ENCODE measurements around the gene FYB1. TPM values are rescaled to one million over a fixed set of nuclear protein-coding genes. Genes with fewer than 3 reads are reported as not detected.
A peak's percentile ranks its signal among the peaks of the same experiment; 100 is the strongest.

The FYB1 gene
- total RNA-seq, 2 experiments from 2014 or later, result 82.8 to 83.0 TPM

DNA sequence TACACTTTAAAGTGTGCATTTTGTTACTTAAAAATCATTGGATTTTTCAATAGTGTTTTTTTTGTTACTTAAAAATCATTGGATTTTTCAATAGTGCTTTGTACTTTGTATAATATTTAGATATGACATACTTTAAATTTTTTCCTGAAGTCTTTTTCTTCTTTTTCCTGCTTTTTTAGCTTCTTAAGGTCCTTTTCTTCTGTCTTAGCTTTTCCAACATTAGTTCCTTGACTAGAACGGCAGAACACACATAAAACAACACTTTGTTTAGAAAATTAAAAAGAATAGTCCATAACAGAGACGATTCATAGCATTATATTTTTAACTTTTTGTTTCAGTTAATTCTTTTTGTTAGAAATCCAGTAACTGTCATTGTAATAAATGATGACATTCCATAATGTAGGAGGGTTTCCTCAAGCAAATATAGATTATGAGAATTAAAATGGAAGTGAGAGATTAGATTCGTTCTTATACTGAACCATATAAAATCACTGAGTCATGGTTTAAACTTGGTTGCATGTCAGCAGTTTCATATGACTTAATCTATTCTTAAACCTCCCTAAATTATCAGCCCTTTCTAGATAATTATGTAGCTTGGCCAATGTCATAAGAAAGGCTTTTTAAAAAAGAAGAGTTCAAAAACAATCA is 99.8 kb downstream of the FYB1 start:
- no peak for DNase-seq
- H3K4me3 Mint-ChIP-seq, result no peak overlapping the region
- H3K36me3 Mint-ChIP-seq (ENCODE audit: low read depth), result peaks cover 38% of the 10 kb centered on the region
- no peak for ATAC-seq
- intact Hi-C loops (cut with micrococcal nuclease), result no loop called here
- ChIA-PET CTCF (interaction anchor here (1.5 to 3.5 kb wide), 6 partner anchors 8 to 98 kb away, joined by 3 to 17 read pairs (median 6); no protein-coding TSS in a partner anchor), POLR2A (interaction anchor here (1.3 kb wide), 1 partner anchor 22 kb away, joined by 3 read pairs; no protein-coding TSS in a partner anchor)
- peaks cover 55% of the 10 kb centered on the region for H3K4me1 Mint-ChIP-seq (ENCODE audit: low read depth)
- no peaks in the 10 kb centered on the region for H3K27me3 Mint-ChIP-seq
- H3K9me3 Mint-ChIP-seq, result no peaks in the 10 kb centered on the region
- TF ChIP-seq, protein P1, sequence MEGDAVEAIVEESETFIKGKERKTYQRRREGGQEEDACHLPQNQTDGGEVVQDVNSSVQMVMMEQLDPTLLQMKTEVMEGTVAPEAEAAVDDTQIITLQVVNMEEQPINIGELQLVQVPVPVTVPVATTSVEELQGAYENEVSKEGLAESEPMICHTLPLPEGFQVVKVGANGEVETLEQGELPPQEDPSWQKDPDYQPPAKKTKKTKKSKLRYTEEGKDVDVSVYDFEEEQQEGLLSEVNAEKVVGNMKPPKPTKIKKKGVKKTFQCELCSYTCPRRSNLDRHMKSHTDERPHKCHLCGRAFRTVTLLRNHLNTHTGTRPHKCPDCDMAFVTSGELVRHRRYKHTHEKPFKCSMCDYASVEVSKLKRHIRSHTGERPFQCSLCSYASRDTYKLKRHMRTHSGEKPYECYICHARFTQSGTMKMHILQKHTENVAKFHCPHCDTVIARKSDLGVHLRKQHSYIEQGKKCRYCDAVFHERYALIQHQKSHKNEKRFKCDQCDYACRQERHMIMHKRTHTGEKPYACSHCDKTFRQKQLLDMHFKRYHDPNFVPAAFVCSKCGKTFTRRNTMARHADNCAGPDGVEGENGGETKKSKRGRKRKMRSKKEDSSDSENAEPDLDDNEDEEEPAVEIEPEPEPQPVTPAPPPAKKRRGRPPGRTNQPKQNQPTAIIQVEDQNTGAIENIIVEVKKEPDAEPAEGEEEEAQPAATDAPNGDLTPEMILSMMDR (IDR thresholded peaks at IDR 0.05), result no peak
- H3K27ac Mint-ChIP-seq, result peak overlapping the region; percentile 30

DNA sequence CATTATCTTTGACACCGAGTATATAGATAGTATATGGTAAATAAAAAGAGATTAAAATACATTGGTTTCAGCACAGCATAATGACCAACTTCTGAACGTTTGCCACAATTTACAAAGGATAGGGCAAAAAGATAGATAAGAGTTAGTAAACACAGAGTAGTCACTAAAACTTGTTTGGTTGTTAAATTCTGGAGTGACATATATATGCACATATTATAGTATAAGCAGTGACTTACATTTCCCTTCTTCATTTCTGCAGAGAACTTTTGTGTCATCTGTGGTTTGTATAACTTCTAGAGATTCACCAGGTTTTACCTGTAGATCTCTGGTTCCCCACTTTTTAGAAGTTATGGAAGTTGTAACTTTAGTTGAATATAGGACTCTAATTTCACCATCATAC is 100.7 kb downstream of the FYB1 start:
- H3K27me3 Mint-ChIP-seq, result no peaks in the 10 kb centered on the region
- TF ChIP-seq, protein P1 (IDR thresholded peaks at IDR 0.05), result no peak
- peaks cover 43% of the 10 kb centered on the region for H3K36me3 Mint-ChIP-seq (ENCODE audit: low read depth)
- peaks cover 63% of the 10 kb centered on the region for H3K4me1 Mint-ChIP-seq (ENCODE audit: low read depth)
- no peak for ATAC-seq
- POLR2A ChIA-PET, result interaction anchor here (1.3 kb wide), 1 partner anchor 23 kb away, joined by 3 read pairs; no protein-coding TSS in a partner anchor
- no peak overlapping the region for H3K4me3 Mint-ChIP-seq
- intact Hi-C loops (cut with micrococcal nuclease), result no loop called here
- H3K27ac Mint-ChIP-seq, result peak overlapping the region; percentile 86
- CTCF ChIA-PET, result interaction anchor here (1.4 kb wide), 1 partner anchor 10 kb away, joined by 4 read pairs; no protein-coding TSS in a partner anchor
- DNase-seq, result no peak
- no peaks in the 10 kb centered on the region for H3K9me3 Mint-ChIP-seq

DNA sequence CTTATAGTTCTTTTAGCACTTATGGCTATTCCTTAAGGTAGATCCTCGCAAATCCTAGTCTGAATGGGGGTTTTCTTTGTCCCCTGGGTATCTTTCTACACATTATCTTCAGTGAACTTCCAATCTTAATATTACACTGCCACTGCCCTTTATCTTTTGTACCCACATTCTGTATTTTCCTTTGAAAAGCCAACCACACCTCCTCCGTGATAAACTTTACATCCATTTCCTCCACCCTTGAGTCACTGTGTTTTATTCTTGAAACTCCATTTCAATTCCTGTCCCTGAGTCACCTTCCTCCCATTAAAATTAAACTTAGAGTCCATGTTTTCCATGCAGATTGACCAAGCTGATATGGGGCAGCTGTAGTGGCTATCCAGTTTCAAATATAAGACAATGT is 102.0 kb downstream of the FYB1 start:
- ChIA-PET CTCF (interaction anchor here (0.8 to 1.4 kb wide), 5 partner anchors 11 to 83 kb away, joined by 3 to 4 read pairs (median 3); no protein-coding TSS in a partner anchor), POLR2A (no interaction called here)
- no peak for DNase-seq
- H3K36me3 Mint-ChIP-seq (ENCODE audit: low read depth), result peaks cover 48% of the 10 kb centered on the region
- no peaks in the 10 kb centered on the region for H3K9me3 Mint-ChIP-seq
- no peak for ATAC-seq
- H3K4me3 Mint-ChIP-seq, result no peak overlapping the region
- H3K4me1 Mint-ChIP-seq (ENCODE audit: low read depth), result peaks cover 70% of the 10 kb centered on the region
- no peaks in the 10 kb centered on the region for H3K27me3 Mint-ChIP-seq
- peak overlapping the region; percentile 86 for H3K27ac Mint-ChIP-seq
- intact Hi-C loops (cut with micrococcal nuclease), result no loop called here
- TF ChIP-seq, protein P1 (IDR thresholded peaks at IDR 0.05), result no peak

DNA sequence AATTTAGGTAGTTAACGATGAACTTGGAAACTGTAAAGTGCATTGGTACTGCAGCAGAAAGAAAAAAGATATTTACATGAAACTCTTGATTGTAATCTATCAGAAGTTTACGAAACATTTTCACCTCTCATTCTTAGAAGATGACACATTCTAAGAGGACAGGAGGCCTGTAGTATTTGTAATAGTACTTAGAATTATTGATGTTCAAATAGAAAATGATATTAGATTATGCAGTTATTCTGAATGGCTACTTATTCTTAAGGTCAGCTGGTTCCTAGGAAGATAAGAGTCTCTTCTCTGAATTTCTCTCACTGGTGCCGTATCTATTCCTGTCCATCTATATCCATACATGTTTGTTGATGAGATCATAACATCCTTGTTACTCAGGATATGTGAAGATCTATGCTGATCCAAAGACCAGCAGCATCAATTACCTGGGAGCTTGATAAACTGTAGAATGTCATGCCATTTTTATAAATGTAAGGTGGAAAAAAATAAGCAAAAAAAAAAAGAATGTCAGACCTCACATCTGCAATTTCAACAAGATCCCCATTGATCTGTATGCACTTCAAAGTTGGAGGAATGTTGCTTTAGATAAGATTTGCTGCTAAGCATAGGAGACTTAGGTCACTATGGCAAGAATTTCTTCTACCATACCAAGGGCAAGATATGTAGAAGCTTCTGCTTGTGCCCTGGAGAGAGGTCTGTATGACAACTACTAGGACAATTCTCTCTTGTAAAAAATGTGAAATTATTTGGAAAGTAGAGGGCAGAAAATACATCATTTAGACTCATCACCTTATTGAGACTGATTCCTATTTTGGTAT is 102.8 kb downstream of the FYB1 start:
- peak; percentile 24 for ATAC-seq
- POLR2A ChIA-PET, result interaction anchor here (1.0 kb wide), 1 partner anchor 49 kb away, joined by 3 read pairs; no protein-coding TSS in a partner anchor
- peaks cover 64% of the 10 kb centered on the region for H3K4me1 Mint-ChIP-seq (ENCODE audit: low read depth)

More for the DNA sequence above, 102.8 kb downstream of the FYB1 start:
- Mint-ChIP-seq H3K4me3 (no peak overlapping the region), H3K36me3 (ENCODE audit: low read depth) (peaks cover 44% of the 10 kb centered on the region), H3K9me3 (no peaks in the 10 kb centered on the region), H3K27ac (peak overlapping the region; percentile 86), H3K27me3 (no peaks in the 10 kb centered on the region)
- CTCF ChIA-PET, result interaction anchor here (0.8 to 1.9 kb wide), 6 partner anchors 18 to 111 kb away, joined by 3 to 7 read pairs (median 4); no protein-coding TSS in a partner anchor
- no peak for DNase-seq
- intact Hi-C loops (cut with micrococcal nuclease), result no loop called here
- TF ChIP-seq, protein P1 (IDR thresholded peaks at IDR 0.05), result no peak

Measured in activated CD8-positive, alpha-beta T cell treated with anti-CD3 and anti-CD28 coated beads for 36 hours (primary cell).